ENCODE measurements around the gene DMTF1. TPM values are rescaled to one million over a fixed set of nuclear protein-coding genes. Genes with fewer than 3 reads are reported as not detected.

The DMTF1 gene
- total RNA-seq, 1 experiment from 2014 or later = 90.5 TPM

DNA sequence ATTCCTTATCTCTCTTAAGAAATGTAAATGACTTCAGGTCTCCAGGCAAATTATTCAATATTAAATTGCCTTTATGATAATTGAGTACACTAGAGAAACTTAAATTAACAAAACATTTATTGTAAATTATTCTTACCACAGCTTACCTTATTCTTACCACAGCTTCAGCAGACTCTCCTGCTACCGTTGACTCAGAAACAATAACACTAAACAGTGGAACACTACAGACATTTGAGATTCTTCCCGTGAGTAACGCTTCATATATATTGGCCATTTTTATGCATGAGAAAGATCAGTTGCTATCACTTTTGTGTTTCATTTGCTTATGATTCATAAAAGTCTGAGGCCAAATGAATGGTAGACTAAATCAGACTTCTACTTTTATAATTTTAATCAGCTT lies 38.5 kb downstream of the DMTF1 start:
- Histone ChIP-seq H3K9me3 (ENCODE audit: low read depth, low read length, poor library complexity, severe bottlenecking) (no peaks in the 10 kb centered on the region), H3K36me3 (ENCODE audit: insufficient read depth, low read length, poor library complexity, severe bottlenecking) (peaks cover 97% of the 10 kb centered on the region), H3K27me3 (replicated peaks; ENCODE audit: insufficient read depth, low read depth, low read length, poor library complexity) (no peaks in the 10 kb centered on the region), H3K4me3 (ENCODE audit: low read depth, low read length, poor library complexity, severe bottlenecking) (no peak overlapping the region), H3K27ac (ENCODE audit: low read depth, low read length, poor library complexity, severe bottlenecking) (no peak overlapping the region), H3K4me1 (ENCODE audit: insufficient read depth, low read length, poor library complexity, severe bottlenecking) (no peaks in the 10 kb centered on the region)
- DNase-seq (ENCODE audit: low spot score) = no peak
- TF ChIP-seq, protein P1, sequence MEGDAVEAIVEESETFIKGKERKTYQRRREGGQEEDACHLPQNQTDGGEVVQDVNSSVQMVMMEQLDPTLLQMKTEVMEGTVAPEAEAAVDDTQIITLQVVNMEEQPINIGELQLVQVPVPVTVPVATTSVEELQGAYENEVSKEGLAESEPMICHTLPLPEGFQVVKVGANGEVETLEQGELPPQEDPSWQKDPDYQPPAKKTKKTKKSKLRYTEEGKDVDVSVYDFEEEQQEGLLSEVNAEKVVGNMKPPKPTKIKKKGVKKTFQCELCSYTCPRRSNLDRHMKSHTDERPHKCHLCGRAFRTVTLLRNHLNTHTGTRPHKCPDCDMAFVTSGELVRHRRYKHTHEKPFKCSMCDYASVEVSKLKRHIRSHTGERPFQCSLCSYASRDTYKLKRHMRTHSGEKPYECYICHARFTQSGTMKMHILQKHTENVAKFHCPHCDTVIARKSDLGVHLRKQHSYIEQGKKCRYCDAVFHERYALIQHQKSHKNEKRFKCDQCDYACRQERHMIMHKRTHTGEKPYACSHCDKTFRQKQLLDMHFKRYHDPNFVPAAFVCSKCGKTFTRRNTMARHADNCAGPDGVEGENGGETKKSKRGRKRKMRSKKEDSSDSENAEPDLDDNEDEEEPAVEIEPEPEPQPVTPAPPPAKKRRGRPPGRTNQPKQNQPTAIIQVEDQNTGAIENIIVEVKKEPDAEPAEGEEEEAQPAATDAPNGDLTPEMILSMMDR (conservative IDR thresholded peaks at IDR 0.05; ENCODE audit: low read depth, low read length) = no peak
- TF ChIP-seq EZH2 (IDR thresholded peaks at IDR 0.05; ENCODE audit: borderline replicate concordance, low read depth, low read length, poor library complexity, severe bottlenecking) = no peak
- BruUV-seq (replicated peaks) = no TSS peak
- ChIA-PET CTCF (no interaction called here), POLR2A (ENCODE audit: low non-redundant PET) (no interaction called here)
- intact Hi-C loops (cut with micrococcal nuclease; ENCODE audit: unreplicated experiment) = no loop called here

DNA sequence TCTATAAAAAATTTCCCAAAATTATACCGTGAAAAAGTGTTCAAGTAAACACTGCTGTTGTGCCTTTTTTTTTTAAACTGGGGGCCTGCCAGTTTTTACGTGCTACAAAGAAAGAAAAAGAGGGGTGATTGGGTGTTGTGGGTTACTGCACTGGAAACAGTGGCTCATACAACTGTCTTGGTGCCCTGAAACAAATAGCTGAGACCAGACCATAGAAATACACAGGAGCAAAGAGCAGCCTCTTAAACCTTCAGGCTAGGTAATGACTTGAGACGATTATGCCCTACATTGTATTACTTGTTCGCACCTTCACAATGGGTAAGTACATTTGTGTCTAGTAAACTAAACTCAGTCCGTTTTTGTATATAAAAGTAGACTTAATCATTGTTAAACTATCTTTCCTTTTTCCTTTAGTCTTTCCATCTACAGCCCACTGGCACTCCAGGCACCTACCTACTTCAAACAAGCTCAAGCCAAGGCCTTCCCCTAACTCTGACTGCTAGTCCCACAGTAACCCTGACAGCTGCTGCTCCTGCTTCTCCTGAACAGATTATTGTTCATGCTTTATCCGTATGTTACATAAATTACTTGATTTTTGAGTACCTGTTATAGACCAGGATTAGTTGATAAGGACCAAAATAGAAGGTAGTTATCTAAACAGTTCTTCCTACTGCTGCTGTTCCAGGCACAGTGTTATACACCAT lies 40.7 kb downstream of the DMTF1 start:
- POLR2A ChIA-PET (ENCODE audit: low non-redundant PET) = no interaction called here
- BruUV-seq (replicated peaks) = no TSS peak
- no peaks in the 10 kb centered on the region for H3K27me3 ChIP-seq (replicated peaks; ENCODE audit: insufficient read depth, low read depth, low read length, poor library complexity)
- no peak for DNase-seq (ENCODE audit: low spot score)
- no peak for TF ChIP-seq EZH2 (IDR thresholded peaks at IDR 0.05; ENCODE audit: borderline replicate concordance, low read depth, low read length, poor library complexity, severe bottlenecking)
- TF ChIP-seq, protein P1 (conservative IDR thresholded peaks at IDR 0.05; ENCODE audit: low read depth, low read length) = no peak
- CTCF ChIA-PET = no interaction called here
- no peak overlapping the region for H3K4me3 ChIP-seq (ENCODE audit: low read depth, low read length, poor library complexity, severe bottlenecking)
- no peak overlapping the region for H3K27ac ChIP-seq (ENCODE audit: low read depth, low read length, poor library complexity, severe bottlenecking)
- no peaks in the 10 kb centered on the region for H3K9me3 ChIP-seq (ENCODE audit: low read depth, low read length, poor library complexity, severe bottlenecking)
- no peaks in the 10 kb centered on the region for H3K4me1 ChIP-seq (ENCODE audit: insufficient read depth, low read length, poor library complexity, severe bottlenecking)
- intact Hi-C loops (cut with micrococcal nuclease; ENCODE audit: unreplicated experiment) = no loop called here
- peaks cover 97% of the 10 kb centered on the region for H3K36me3 ChIP-seq (ENCODE audit: insufficient read depth, low read length, poor library complexity, severe bottlenecking)

DNA sequence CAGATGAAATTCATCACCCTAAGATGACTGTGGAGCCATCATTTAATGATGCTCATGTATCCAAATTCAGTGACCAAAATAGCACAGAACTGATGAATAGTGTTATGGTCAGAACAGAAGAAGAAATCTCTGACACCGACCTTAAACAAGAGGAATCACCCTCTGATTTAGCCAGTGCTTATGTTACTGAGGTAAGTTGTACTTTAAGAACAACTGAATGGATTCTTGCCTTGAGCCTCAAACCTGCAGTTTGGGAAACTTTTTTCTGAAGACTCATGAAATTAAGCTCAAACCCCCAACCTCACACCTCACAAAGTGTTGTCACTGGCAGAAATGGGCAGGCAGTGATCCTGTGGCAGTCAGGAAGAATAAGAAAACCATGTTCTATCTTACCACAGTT lies 41.7 kb downstream of the DMTF1 start:
- H3K4me1 ChIP-seq (ENCODE audit: insufficient read depth, low read length, poor library complexity, severe bottlenecking) = no peaks in the 10 kb centered on the region
- no peaks in the 10 kb centered on the region for H3K9me3 ChIP-seq (ENCODE audit: low read depth, low read length, poor library complexity, severe bottlenecking)
- no peak for DNase-seq (ENCODE audit: low spot score)
- H3K4me3 ChIP-seq (ENCODE audit: low read depth, low read length, poor library complexity, severe bottlenecking) = no peak overlapping the region
- H3K36me3 ChIP-seq (ENCODE audit: insufficient read depth, low read length, poor library complexity, severe bottlenecking) = peaks cover 93% of the 10 kb centered on the region
- intact Hi-C loops (cut with micrococcal nuclease; ENCODE audit: unreplicated experiment) = no loop called here
- no peak overlapping the region for H3K27ac ChIP-seq (ENCODE audit: low read depth, low read length, poor library complexity, severe bottlenecking)
- ChIA-PET CTCF (no interaction called here), POLR2A (ENCODE audit: low non-redundant PET) (no interaction called here)
- H3K27me3 ChIP-seq (replicated peaks; ENCODE audit: insufficient read depth, low read depth, low read length, poor library complexity) = no peaks in the 10 kb centered on the region
- no TSS peak for BruUV-seq (replicated peaks)
- TF ChIP-seq, protein P1 (conservative IDR thresholded peaks at IDR 0.05; ENCODE audit: low read depth, low read length) = no peak
- no peak for TF ChIP-seq EZH2 (IDR thresholded peaks at IDR 0.05; ENCODE audit: borderline replicate concordance, low read depth, low read length, poor library complexity, severe bottlenecking)
